ENCODE measurements around the gene SDHAF1. TPM values are rescaled to one million over a fixed set of nuclear protein-coding genes. Genes with fewer than 3 reads are reported as not detected.

Gene SDHAF1
- total RNA-seq, 2 donors from 2014 or later = 12.9 to 14.1 TPM

DNA sequence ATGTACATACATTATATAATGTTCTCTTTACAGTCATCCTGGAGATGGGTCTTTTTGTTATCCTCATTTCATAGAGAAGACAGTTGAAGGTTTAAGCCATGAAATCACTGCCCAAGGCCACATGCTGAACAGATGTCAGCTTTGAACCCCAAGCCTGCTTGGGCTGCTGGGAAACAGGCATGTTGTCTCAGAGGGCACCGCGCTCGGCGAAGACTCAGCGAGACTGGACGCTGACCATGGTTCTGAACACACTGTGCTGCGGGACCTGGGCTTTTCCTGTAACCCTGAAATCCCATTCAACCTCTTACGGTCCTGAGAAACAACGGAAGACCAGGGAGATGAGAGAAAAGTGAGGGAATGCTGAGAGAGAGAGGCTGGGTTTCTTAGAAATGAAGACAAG lies 31.5 kb upstream of the SDHAF1 start:
- H3K27me3 Mint-ChIP-seq (ENCODE audit: insufficient read depth) = peaks cover 57% of the 10 kb centered on the region
- WGBS, 2 experiments (ENCODE audit: insufficient coverage in 1 of 2, insufficient read length in 1 of 2) = 9 to 40% methylated on average over 1 to 8 of the region's 9 CpGs
- TF ChIP-seq, protein P1, sequence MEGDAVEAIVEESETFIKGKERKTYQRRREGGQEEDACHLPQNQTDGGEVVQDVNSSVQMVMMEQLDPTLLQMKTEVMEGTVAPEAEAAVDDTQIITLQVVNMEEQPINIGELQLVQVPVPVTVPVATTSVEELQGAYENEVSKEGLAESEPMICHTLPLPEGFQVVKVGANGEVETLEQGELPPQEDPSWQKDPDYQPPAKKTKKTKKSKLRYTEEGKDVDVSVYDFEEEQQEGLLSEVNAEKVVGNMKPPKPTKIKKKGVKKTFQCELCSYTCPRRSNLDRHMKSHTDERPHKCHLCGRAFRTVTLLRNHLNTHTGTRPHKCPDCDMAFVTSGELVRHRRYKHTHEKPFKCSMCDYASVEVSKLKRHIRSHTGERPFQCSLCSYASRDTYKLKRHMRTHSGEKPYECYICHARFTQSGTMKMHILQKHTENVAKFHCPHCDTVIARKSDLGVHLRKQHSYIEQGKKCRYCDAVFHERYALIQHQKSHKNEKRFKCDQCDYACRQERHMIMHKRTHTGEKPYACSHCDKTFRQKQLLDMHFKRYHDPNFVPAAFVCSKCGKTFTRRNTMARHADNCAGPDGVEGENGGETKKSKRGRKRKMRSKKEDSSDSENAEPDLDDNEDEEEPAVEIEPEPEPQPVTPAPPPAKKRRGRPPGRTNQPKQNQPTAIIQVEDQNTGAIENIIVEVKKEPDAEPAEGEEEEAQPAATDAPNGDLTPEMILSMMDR (conservative IDR thresholded peaks at IDR 0.05) = no peak
- Histone ChIP-seq H3K36me3 (ENCODE audit: control insufficient read depth, insufficient read depth, low read length) (no peaks in the 10 kb centered on the region), H3K27me3 (ENCODE audit: control insufficient read depth, insufficient read depth, low read length, poor library complexity, severe bottlenecking) (peaks cover 48% of the 10 kb centered on the region), H3K27ac (ENCODE audit: low read depth, low read length) (no peak overlapping the region), H3K4me1 (ENCODE audit: control insufficient read depth, insufficient read depth, low read length) (no peaks in the 10 kb centered on the region), H3K9ac (ENCODE audit: extremely low read depth, low read length, poor library complexity, severe bottlenecking) (no peak overlapping the region), H3K9me3 (ENCODE audit: control insufficient read depth, low read length) (no peaks in the 10 kb centered on the region), H3K4me3 (ENCODE audit: low read length) (no peak overlapping the region)
- no peaks in the 10 kb centered on the region for H3K9me3 Mint-ChIP-seq
- H3K27ac Mint-ChIP-seq = no peak overlapping the region
- no peak overlapping the region for H3K4me3 Mint-ChIP-seq
- no peaks in the 10 kb centered on the region for H3K36me3 Mint-ChIP-seq (ENCODE audit: low read depth)
- DNase-seq = peak; percentile 93
- H3K4me1 Mint-ChIP-seq = no peaks in the 10 kb centered on the region

DNA sequence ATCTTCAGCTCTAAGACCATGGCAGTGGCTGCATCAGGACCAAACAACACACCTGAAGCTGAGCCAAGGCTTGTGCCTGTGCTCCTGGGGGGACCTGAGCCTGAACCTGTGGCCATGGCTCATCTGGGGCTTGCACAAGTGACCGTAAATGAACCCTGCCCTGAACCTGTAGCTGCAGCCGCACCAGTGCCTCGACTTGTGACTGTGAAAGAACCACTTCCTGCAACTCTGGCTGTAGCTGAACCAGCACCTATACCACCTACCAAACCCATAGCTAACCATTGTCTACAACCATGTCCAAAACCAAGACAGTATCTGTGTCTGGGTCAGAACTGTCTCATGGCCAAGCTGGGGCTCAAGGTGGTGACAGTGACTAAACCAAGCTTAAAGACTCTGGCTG lies 28.2 kb upstream of the SDHAF1 start:
- no peak overlapping the region for H3K4me3 Mint-ChIP-seq
- 86 to 100% methylated on average over 1 to 3 of the region's 3 CpGs for WGBS, 2 experiments (ENCODE audit: insufficient coverage in 1 of 2, insufficient read length in 1 of 2)

DNA sequence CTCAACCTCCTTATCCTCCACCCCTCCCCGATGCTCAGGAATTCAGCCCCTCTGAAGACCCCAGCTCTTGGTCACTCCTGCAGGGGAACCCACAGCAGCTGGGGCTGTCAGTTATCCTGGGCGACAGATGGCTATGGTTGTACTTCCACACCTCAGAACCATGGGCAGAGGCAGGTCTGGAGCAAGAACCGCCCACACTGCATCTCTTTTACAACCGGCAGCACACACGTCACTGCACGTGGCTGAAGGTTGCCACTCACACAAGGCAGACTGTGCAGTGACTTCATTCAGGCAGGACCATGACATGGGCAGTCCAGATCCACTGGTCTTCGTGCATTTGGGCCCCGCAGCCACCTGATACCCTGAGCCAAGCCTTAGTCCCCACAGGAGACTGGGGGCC lies 21.5 kb upstream of the SDHAF1 start:
- Mint-ChIP-seq H3K4me3 (no peak overlapping the region), H3K27ac (no peak overlapping the region), H3K4me1 (peaks cover 6% of the 10 kb centered on the region), H3K27me3 (ENCODE audit: insufficient read depth) (peaks cover 2% of the 10 kb centered on the region), H3K9me3 (no peaks in the 10 kb centered on the region), H3K36me3 (ENCODE audit: low read depth) (no peaks in the 10 kb centered on the region)
- Histone ChIP-seq H3K4me1 (ENCODE audit: control insufficient read depth, insufficient read depth, low read length) (no peaks in the 10 kb centered on the region), H3K36me3 (ENCODE audit: control insufficient read depth, insufficient read depth, low read length) (no peaks in the 10 kb centered on the region), H3K27ac (ENCODE audit: low read depth, low read length) (no peak overlapping the region), H3K9ac (ENCODE audit: extremely low read depth, low read length, poor library complexity, severe bottlenecking) (no peak overlapping the region), H3K9me3 (ENCODE audit: control insufficient read depth, low read length) (no peaks in the 10 kb centered on the region), H3K4me3 (ENCODE audit: low read length) (no peak overlapping the region), H3K27me3 (ENCODE audit: control insufficient read depth, insufficient read depth, low read length, poor library complexity, severe bottlenecking) (no peaks in the 10 kb centered on the region)
- 35 to 52% methylated on average over 6 to 8 of the region's 8 CpGs for WGBS, 2 experiments (ENCODE audit: insufficient coverage in 1 of 2, insufficient read length in 1 of 2)
- TF ChIP-seq, protein P1 (conservative IDR thresholded peaks at IDR 0.05) = no peak
- no peak for DNase-seq

More for the DNA sequence above, 28.2 kb upstream of the SDHAF1 start:
- Histone ChIP-seq H3K9ac (ENCODE audit: extremely low read depth, low read length, poor library complexity, severe bottlenecking) (no peak overlapping the region), H3K9me3 (ENCODE audit: control insufficient read depth, low read length) (no peaks in the 10 kb centered on the region), H3K27ac (ENCODE audit: low read depth, low read length) (no peak overlapping the region), H3K36me3 (ENCODE audit: control insufficient read depth, insufficient read depth, low read length) (no peaks in the 10 kb centered on the region), H3K4me3 (ENCODE audit: low read length) (no peak overlapping the region), H3K27me3 (ENCODE audit: control insufficient read depth, insufficient read depth, low read length, poor library complexity, severe bottlenecking) (peaks cover 15% of the 10 kb centered on the region), H3K4me1 (ENCODE audit: control insufficient read depth, insufficient read depth, low read length) (no peaks in the 10 kb centered on the region)
- no peak for DNase-seq
- no peaks in the 10 kb centered on the region for H3K9me3 Mint-ChIP-seq
- TF ChIP-seq, protein P1 (conservative IDR thresholded peaks at IDR 0.05) = no peak
- peaks cover 26% of the 10 kb centered on the region for H3K27me3 Mint-ChIP-seq (ENCODE audit: insufficient read depth)
- H3K27ac Mint-ChIP-seq = no peak overlapping the region
- no peaks in the 10 kb centered on the region for H3K36me3 Mint-ChIP-seq (ENCODE audit: low read depth)
- H3K4me1 Mint-ChIP-seq = peaks cover 6% of the 10 kb centered on the region

Measured in endodermal cell (in vitro differentiated cells).